HG03469 (cell line): ENCODE data around the gene PEX1.
"Not testable (repeated sequence)": the region's sequence is repeated elsewhere in the genome, so short reads cannot be mapped to it uniquely, and the experiment has no call there.

Experiments used
- ATAC-seq: cut with Tn5 transposase; IDR thresholded peaks from one replicate; pipeline ENCODE4 v1.9.1; 2021; ENCODE audit warnings: mild to moderate bottlenecking, moderate library complexity, moderate number of reproducible peaks; ENCODE audit not compliant: unreplicated experiment

The PEX1 gene

GRCh38 chr7:92528188-92528957 is at the start of gene PEX1, which contains the start of gene RBM48:
Gene PEX1 (minus strand): TSS chr7:92528520. CDS start chr7:92528435, 85 bp downstream.
Gene RBM48 (plus strand): TSS chr7:92528795. CDS start chr7:92528814, 19 bp downstream.
- peak; percentile 91 for ATAC-seq

GRCh38 chr7:92576296-92576695 is 48.0 kb upstream of the PEX1 start:
- ATAC-seq = no peak

GRCh38 chr7:92569137-92569536 is 40.8 kb upstream of the PEX1 start:
- ATAC-seq = no peak

DNA sequence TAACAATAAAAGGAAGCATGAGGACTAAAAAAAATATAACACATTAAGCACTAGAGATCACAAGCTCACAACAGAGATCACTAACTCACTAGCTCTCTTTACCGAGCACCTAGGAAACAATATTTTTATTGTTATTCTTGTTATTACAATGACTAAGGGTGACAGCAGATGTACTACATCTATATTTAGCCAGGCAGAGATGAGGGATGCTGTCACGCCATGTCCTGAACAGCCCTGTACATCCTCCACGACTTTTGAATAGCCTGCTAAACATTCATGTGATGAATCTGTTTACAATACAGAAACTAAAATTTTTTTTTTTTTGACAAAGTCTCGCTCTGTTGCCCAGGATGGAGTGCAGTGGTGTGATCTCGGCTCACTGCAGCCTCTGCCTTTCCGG is 39.1 kb upstream of the PEX1 start:
- ATAC-seq = no peak

DNA sequence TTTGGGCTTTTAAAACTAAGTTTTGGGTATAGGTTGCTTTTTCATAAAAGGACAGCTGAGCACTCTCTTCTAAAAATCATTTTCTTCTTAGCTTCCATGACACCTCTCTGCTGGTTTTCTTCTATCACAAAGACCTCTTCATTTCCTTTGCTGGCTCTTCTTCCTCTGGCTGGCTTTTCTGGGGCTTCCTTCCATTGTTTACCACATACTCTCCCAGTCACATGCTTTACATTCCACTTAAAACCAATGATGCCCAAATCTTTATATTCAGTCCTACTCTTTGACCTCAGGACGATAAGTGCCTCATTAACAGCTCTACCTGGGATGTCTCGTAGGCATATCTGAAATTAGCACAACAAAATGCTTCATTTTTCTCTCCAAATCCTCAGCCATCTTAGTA is 35.0 kb upstream of the PEX1 start:
- ATAC-seq = no peak

DNA sequence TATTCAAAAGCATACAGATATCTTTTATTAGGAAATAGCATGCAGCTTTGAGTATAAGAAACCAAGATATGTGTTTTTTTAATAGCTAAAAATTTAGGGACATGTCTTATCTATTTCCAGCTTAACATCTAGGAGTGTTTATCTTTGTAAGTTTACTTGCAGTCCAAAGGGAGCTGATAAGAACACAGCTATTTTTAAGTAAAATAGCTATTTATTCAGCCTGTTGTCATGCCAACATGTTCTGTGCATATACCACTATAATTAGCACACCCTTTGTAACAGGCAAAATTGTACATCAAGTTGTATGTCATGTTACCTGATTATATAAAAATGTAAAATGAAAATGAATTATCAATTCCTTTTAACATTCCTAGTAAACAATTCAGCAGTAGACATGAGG is 32.3 kb upstream of the PEX1 start:
- no peak for ATAC-seq

- ATAC-seq = no peak
These were observed 29.6 kb upstream of the PEX1 start for GRCh38 chr7:92557808-92558362.

- no peak for ATAC-seq
These were observed 28.9 kb upstream of the PEX1 start for GRCh38 chr7:92557249-92557648.

- ATAC-seq = no peak
These were observed 21.9 kb upstream of the PEX1 start for GRCh38 chr7:92550194-92550593.

- no peak for ATAC-seq
These were observed 19.3 kb upstream of the PEX1 start for GRCh38 chr7:92547579-92547978.

DNA sequence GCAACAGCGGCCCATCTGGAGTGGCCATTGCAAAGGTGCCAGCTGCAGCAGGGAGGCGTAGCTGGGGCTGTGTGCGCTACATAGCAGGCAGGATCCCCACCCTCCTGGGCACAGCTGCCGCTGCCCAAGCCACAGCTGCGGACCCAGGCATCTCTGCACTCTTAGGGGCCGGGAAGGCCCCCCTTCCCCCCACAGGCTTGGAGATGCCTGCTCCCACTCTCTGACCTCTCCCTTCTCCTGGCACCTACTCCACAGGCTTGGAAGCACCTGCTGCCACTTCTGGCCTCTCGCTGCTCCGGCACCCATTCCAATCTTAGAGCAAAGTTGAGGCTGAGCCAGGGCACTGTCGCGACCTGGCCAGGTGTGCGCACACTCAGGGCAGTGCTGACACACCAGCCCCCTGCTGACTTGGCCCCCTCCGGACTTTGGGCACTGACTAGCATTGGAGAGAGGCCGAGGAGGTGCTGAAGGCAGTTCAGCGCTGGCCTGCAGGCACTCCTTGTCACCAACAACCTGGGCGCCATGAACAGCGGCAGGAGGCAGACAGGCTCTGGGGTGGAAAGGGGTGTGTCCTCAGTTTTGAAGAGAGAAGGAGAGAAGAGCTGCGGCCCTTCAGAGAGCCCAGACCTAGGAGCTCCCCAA is 18.7 kb upstream of the PEX1 start:
- ATAC-seq = no peak

DNA sequence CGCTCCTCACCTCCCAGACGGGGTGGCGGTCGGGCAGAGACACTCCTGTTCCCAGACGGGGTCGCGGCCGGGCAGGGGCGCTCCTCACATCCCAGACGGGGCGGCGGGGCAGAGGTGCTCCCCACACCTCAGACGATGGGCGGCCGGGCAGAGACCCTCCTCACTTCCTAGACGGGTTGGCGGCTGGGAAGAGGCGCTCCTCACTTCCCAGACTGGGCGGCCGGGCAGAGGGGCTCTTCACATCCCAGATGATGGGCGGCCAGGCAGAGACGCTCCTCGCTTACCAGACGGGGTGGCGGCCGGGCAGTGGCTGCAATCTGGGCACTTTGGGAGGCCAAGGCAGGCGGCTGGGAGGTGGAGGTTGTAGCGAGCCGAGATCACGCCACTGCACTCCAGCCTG is 16.8 kb upstream of the PEX1 start:
- ATAC-seq = not testable (repeated sequence)

DNA sequence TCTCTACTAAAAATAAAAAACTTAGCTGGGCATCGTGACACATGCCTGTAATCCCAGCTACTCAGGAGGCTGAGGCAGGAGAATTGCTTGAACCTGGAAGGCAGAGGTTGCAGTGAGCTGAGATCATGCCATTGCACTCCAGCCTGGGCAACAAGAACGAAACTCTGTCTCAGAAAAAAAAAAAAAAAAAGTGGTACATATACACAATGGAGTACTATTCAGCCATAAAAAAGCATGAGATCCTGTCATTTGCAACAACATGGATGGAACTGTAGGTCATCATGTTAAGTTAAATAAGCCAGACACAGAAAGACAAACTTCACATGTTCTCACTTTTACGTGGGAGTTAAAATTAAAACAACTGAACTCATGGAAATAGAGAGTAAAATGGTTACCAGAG is 15.2 kb upstream of the PEX1 start:
- ATAC-seq = not testable (repeated sequence)

GRCh38 chr7:92534572-92534971 is 6.3 kb upstream of the PEX1 start:
- no peak for ATAC-seq

GRCh38 chr7:92528958-92529264 is 591 bp upstream of the PEX1 start:
- no peak for ATAC-seq

GRCh38 chr7:92527300-92528187 is 776 bp downstream of the PEX1 start:
- ATAC-seq = peak; percentile 31

- ATAC-seq = no peak
These were observed 5.2 kb downstream of the PEX1 start for GRCh38 chr7:92523110-92523509.

DNA sequence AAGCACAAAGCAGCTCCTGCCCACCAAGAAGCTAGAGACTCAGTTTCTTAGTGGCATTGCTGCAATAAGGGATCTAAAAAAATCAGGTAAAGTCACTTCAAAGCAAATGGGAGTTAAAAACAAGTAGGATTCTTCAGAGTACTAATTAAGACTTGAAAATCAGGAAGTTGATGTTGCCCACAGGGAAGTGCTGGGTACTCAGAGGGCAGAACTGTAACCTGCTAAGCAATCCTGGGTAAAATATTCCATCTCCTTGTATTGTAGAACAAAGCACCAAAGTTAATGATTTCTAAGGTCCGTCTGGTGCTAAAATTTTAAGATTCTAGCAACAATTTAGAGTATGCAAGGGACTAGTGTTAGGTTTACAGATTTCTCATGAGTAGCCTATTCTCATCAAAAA is 8.3 kb downstream of the PEX1 start:
- no peak for ATAC-seq

DNA sequence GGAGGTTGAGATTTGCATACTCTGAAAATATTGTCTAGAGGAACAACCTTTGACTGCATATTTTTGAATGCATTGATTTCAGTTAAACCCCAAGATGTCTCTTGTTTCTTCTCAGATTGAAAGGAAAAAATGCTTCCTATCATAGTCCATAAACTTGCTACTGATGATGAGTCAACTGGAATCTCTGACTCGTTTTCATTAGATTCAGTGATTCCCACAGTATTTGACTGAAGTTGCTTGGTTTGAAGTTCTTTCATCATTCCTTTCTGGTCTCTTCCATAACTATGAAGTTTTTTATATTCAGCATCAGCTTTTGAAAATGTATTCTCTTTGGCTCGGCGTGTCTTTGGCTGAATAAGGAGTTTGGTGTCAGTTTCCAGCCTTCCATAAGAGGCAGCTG is 10.7 kb downstream of the PEX1 start:
- no peak for ATAC-seq

DNA sequence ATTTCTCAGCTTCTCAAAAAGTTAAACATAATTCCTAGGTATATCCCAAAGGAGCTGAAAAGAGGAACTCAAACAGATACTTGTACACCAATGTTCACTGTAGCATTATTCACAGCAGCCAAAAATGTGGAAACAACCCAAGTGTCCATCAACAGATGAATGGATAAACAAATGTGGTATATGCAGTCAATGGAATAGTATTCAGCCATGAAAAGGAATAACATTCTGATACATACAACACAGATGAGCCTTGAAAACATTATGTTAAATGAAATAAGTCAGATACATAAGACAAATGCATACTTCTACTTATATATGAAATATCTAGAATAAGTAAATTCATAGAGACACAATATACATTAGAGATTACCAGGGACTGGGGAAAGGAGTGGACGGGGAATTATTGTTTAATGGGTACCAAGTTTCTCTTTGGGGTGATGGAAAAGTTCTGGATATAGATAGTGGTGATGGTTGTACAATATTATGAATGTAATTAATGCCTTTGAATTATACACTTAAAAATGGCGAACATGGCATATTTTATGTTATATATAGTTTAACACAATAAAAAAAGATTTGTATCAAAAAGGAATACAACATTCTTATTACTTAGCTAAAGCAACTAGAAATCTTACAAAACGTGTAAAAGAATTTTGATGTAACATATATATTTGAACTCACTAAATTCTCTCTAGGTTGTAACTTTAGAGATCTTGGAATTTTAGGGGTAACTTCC is 15.0 kb downstream of the PEX1 start:
- ATAC-seq = no peak

- ATAC-seq = no peak
These were observed 19.4 kb downstream of the PEX1 start for GRCh38 chr7:92508946-92509345.
